ENCODE measurements around the gene COX14. TPM values are rescaled to one million over a fixed set of nuclear protein-coding genes. Genes with fewer than 3 reads are reported as not detected.

Gene COX14
- total RNA-seq = 10 to 100 TPM; 72.2 to 89.8 (median 74.9) TPM
- long read RNA-seq, donor 1, transcript COX14-203 (2 exons, 739 nt) = major isoform, 35 of 39 reads
- long read RNA-seq, donor 1, partial matches to known transcripts = 2 of 39 reads
- long read RNA-seq, donor 1, other reads (novel, unspliced or antisense) = 1 of 39 reads
- long read RNA-seq, donor 2, transcript COX14-203 (2 exons, 739 nt) = major isoform, 42 of 46 reads
- long read RNA-seq, donor 2, partial matches to known transcripts = 0 of 46 reads
- long read RNA-seq, donor 2, other reads (novel, unspliced or antisense) = 1 of 46 reads

DNA sequence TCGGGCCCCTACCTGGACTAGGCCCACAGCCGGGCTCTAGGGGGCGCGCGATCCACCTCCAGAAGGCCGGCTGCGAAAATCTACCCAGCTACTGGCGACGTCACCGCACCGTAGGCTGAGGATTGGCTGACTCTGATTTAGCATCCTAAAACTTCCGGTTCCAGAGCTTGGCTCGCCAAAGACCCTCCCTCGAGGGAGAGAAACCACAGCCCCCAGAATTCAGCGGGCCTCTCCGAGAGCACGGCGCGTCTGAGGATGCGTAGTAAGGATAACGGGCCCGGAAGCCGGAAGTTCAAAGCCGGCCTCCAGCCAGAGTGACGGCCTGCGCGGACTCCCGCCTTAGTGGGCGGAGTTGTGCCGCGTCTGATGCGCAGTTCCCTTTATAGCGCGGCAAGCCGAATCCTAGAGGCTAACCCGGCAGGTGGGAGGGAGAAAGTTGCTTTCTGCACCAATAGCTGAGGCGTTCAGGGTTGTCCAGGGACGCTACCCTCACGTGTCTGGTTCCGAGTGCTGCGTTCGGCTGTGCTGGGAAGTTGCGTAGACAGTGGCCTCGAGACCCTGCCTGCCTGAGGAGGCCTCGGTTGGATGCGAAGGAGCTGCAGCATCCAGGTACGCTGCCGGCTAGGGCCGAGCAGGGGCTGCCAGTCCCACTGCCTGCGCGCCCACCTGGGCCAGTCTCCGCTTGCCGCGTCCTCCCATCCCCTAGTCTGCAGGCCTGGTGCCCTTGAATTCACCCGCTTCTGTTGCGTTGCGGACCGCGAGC is at the start of gene COX14:
Gene COX14 (plus strand): TSS at position 544 of the 763 bp plus-strand sequence. CDS start 7,808 bp downstream, outside the sequence.
- ATAC-seq (peak; percentile 84), DNase-seq (peak; percentile 98 to 100 (median 99))
- peaks cover 51% of the 10 kb centered on the region for H3K4me1 ChIP-seq (ENCODE audit: low read depth)
- TF ChIP-seq, protein P1, sequence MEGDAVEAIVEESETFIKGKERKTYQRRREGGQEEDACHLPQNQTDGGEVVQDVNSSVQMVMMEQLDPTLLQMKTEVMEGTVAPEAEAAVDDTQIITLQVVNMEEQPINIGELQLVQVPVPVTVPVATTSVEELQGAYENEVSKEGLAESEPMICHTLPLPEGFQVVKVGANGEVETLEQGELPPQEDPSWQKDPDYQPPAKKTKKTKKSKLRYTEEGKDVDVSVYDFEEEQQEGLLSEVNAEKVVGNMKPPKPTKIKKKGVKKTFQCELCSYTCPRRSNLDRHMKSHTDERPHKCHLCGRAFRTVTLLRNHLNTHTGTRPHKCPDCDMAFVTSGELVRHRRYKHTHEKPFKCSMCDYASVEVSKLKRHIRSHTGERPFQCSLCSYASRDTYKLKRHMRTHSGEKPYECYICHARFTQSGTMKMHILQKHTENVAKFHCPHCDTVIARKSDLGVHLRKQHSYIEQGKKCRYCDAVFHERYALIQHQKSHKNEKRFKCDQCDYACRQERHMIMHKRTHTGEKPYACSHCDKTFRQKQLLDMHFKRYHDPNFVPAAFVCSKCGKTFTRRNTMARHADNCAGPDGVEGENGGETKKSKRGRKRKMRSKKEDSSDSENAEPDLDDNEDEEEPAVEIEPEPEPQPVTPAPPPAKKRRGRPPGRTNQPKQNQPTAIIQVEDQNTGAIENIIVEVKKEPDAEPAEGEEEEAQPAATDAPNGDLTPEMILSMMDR (IDR thresholded peaks at IDR 0.05) = peak; percentile 95
- H3K9me3 ChIP-seq = no peaks in the 10 kb centered on the region
- H3K4me3 ChIP-seq = peak within 1 kb of the TSS; percentile 80
- H3K36me3 ChIP-seq (ENCODE audit: low read depth) = peaks cover 4% of the 10 kb centered on the region
- intact Hi-C loops (cut with DNase I, micrococcal nuclease) = no loop called here

DNA sequence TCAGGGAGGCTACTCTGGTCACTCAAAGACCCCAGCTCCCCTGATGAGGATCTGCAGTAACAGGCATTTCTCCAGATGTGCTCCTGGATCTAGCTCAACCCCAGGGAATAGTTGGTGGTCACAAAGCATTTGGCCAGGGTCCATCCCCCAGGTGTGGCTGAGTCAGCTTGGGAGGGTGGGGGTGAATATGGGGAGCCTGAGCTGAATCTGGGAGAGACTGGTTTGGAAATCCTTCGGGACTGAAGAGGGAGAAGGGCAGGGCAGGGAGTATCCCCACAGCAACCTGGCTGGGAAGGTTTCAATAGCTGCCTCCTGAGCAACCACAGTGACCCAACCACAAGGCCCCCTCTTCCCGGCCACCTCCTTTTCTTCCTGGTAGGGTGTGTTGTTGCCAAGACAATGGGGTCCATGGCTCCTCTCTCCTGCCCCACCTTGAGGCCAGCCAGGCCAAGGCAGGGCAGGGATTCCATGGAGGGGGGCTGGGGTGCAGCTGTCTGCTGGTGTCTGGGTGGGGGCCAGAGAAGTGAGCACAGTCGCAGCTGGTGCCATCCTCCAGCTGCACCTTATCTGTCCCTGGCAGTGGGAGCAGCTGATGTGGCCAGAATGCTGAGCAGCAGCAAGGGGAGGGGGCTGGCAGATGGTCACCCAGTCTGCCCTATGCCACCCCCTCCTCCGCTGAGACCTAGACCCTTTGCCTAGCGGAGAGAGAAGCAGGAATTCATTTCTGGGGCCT is 49.1 kb upstream of the COX14 start:
- ATAC-seq = no peak
- TF ChIP-seq, protein P1 (IDR thresholded peaks at IDR 0.05) = no peak
- H3K4me3 ChIP-seq = no peak overlapping the region
- intact Hi-C loops (cut with DNase I, micrococcal nuclease) = loop anchor here in 1 of 2 donors (5.0 kb wide), 1 partner anchor 91 kb away; the partner anchor contains the start of gene AQP6
- DNase-seq = peak in 1 of 3 donors; percentile 17
- no peaks in the 10 kb centered on the region for H3K36me3 ChIP-seq (ENCODE audit: low read depth)
- H3K4me1 ChIP-seq (ENCODE audit: low read depth) = no peaks in the 10 kb centered on the region
- no peaks in the 10 kb centered on the region for H3K9me3 ChIP-seq

- Histone ChIP-seq H3K4me3 (no peak overlapping the region), H3K9me3 (no peaks in the 10 kb centered on the region), H3K4me1 (ENCODE audit: low read depth) (peaks cover 3% of the 10 kb centered on the region), H3K36me3 (ENCODE audit: low read depth) (no peaks in the 10 kb centered on the region)
- intact Hi-C loops (cut with DNase I, micrococcal nuclease) = no loop called here
- no peak for ATAC-seq
- TF ChIP-seq, protein P1 (IDR thresholded peaks at IDR 0.05) = no peak
- DNase-seq = peak in 1 of 3 donors; percentile 12
Observed at GRCh38 chr12:50065726-50066310, 46.2 kb upstream of the COX14 start.

GRCh38 chr12:50066402-50066801 is 45.6 kb upstream of the COX14 start:
- Histone ChIP-seq H3K9me3 (no peaks in the 10 kb centered on the region), H3K36me3 (ENCODE audit: low read depth) (no peaks in the 10 kb centered on the region), H3K4me3 (no peak overlapping the region), H3K4me1 (ENCODE audit: low read depth) (peaks cover 3% of the 10 kb centered on the region)
- ATAC-seq = peak; percentile 14
- peak in 1 of 3 donors; percentile 42 for DNase-seq
- intact Hi-C loops (cut with DNase I, micrococcal nuclease) = no loop called here
- TF ChIP-seq, protein P1 (IDR thresholded peaks at IDR 0.05) = no peak

- TF ChIP-seq, protein P1 (IDR thresholded peaks at IDR 0.05) = no peak
- ATAC-seq (no peak), DNase-seq (peak in 1 of 3 donors; percentile 5)
- no peak overlapping the region for H3K4me3 ChIP-seq
- H3K4me1 ChIP-seq (ENCODE audit: low read depth) = peaks cover 3% of the 10 kb centered on the region
- intact Hi-C loops (cut with DNase I, micrococcal nuclease) = no loop called here
- H3K9me3 ChIP-seq = no peaks in the 10 kb centered on the region
- no peaks in the 10 kb centered on the region for H3K36me3 ChIP-seq (ENCODE audit: low read depth)
Observed at GRCh38 chr12:50069069-50069468, 43.0 kb upstream of the COX14 start.
